GM19455 (cell line): Measurements from ENCODE around the gene OR11H12.
"Not testable (repeated sequence)": the region's sequence is repeated elsewhere in the genome, so short reads cannot be mapped to it uniquely, and the experiment has no call there.

Experiments used
- ATAC-seq: cut with Tn5 transposase; IDR thresholded peaks from one replicate; pipeline ENCODE4 v1.9.1; 2021; ENCODE audit not compliant: unreplicated experiment

OR11H12 gene

GRCh38 chr14:18600817-18601216 lies at the start of gene OR11H12:
OR11H12 (plus strand) TSS chr14:18601117; CDS start chr14:18601117, 0 bp downstream.
- ATAC-seq: not testable (repeated sequence)

DNA sequence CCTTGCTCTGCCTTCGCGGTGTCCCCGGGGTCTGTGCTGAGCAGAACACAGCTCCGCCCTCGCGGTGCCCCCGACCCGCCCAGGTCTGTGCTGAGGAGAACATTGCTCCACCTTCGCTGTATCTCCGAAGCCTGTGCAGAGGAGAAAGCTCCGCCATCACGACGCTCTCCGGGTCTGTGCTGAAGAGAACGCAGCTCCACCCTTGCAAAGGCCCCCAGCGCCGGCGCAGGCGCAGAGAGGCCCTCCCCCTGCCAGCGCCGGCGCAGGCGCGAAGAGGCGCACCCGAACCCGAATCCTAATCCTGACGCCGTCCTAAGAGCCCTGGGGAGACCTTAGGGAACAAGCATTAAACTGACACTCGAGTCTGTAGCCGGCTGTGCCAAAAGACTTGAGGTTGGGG lies 18.0 kb upstream of the OR11H12 start:
- ATAC-seq: not testable (repeated sequence)

- ATAC-seq: not testable (repeated sequence)
Observed at GRCh38 chr14:18626610-18627213, 25.8 kb downstream of the OR11H12 start.

- ATAC-seq: not testable (repeated sequence)
Observed at GRCh38 chr14:18636066-18636465, 35.1 kb downstream of the OR11H12 start.

DNA sequence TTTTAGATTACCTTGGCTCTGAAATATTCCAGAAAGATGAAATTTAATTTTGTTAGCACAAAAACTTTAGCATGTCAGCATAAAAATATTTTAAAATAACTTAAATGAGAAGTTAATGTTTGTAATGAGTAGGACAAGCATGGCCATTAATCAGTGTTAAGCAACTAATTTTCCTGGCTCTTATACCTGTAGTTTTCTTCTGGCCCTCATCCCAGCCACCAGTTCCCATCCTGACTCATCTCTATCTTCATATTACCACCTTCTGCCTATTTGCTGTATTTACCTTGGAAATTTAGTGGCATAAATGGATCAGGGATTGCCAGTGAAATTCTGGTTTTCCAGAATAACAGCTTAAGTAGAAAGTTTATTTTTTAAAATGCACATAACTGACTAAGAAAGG lies 37.1 kb downstream of the OR11H12 start:
- ATAC-seq: not testable (repeated sequence)

DNA sequence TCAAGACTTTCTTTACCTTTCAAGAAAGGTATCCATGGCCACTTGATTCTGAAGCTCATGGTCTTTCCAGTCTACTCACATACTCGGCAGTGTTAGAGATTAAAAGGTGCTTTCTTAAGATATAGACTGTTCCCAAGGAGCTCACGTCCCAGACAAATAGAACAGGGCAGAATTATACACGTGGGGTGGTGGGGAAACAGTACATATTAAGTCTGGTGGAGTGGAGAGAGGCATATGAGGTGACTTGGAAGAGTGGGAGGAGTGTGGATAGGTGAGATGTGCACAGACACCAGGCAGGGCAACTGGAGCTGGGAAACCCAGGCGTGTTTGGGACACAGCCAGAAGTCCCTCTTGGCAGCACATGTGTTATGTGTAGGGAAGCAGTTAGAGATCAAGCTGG lies 37.9 kb downstream of the OR11H12 start:
- not testable (repeated sequence) for ATAC-seq

GRCh38 chr14:18646075-18646730 lies 45.3 kb downstream of the OR11H12 start:
- ATAC-seq: not testable (repeated sequence)
